ENCODE data around the gene SPATA6. TPM values are rescaled to one million over a fixed set of nuclear protein-coding genes. Genes with fewer than 3 reads are reported as not detected.

The SPATA6 gene
- total RNA-seq, 4 donors from 2014 or later = 51.3 to 59.1 (median 57.1) TPM

GRCh38 chr1:48470950-48471690 is 884 bp downstream of the SPATA6 start:
- peak overlapping the region; percentile 64 to 72 (median 68) for H3K4me3 ChIP-seq
- 7 to 10% methylated on average over 17 of the region's 17 CpGs for WGBS, 2 donors
- H3K27ac ChIP-seq = peak overlapping the region; percentile 86 to 96 (median 93)
- TF ChIP-seq CTCF (IDR thresholded peaks at IDR 0.05) (no peak), EP300 (IDR thresholded peaks at IDR 0.05) (no peak), POLR2A (IDR thresholded peaks at IDR 0.05) (no peak)
- H3K4me1 ChIP-seq = peaks cover 0 to 52% (median 22%) of the 10 kb centered on the region in 4 donors
- no peak for DNase-seq (ENCODE audit: low spot score in 2 of 2)
- no peaks in the 10 kb centered on the region for H3K9me3 ChIP-seq
- H3K27me3 ChIP-seq = no peaks in the 10 kb centered on the region
- H3K36me3 ChIP-seq = no peaks in the 10 kb centered on the region

DNA sequence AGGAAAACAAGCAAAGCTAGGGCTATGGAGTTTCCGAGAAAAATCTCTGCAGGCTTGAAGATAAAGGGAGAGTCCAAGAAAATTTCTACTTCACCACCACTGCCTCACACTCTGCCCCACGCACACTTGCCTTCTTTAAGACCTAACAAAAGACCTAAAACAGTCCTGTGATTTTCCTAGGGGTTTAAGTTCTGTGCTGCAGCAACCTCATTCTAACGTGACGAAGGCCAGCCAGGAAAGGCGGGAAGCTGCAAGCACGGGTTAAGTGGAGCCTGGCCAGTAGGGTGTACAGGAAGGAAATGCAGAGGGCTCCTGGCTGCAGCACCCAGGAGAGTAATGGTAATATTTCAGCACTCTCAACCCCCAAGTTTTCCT is 1.5 kb downstream of the SPATA6 start:
- H3K4me3 ChIP-seq = peak overlapping the region; percentile 64 to 72 (median 68)
- WGBS, 2 donors = 0 to 2% methylated on average over 6 of the region's 6 CpGs
- no peaks in the 10 kb centered on the region for H3K9me3 ChIP-seq
- no peaks in the 10 kb centered on the region for H3K36me3 ChIP-seq
- peak overlapping the region; percentile 86 to 96 (median 93) for H3K27ac ChIP-seq
- H3K27me3 ChIP-seq = no peaks in the 10 kb centered on the region
- peak in 1 of 2 donors; percentile 39 for DNase-seq (ENCODE audit: low spot score in 2 of 2)
- TF ChIP-seq POLR2A (IDR thresholded peaks at IDR 0.05) (no peak), EP300 (IDR thresholded peaks at IDR 0.05) (no peak), CTCF (IDR thresholded peaks at IDR 0.05) (no peak)
- H3K4me1 ChIP-seq = peaks cover 0 to 58% (median 23%) of the 10 kb centered on the region in 4 donors

- Histone ChIP-seq H3K4me3 (peak overlapping the region; percentile 64 to 72 (median 68)), H3K27ac (peak overlapping the region; percentile 86 to 96 (median 93)), H3K36me3 (no peaks in the 10 kb centered on the region), H3K4me1 (peaks cover 0 to 65% (median 25%) of the 10 kb centered on the region in 4 donors), H3K9me3 (no peaks in the 10 kb centered on the region), H3K27me3 (no peaks in the 10 kb centered on the region)
- DNase-seq (ENCODE audit: low spot score in 2 of 2) = peak; percentile 32 to 61
- TF ChIP-seq EP300 (IDR thresholded peaks at IDR 0.05) (peak; percentile 54 to 83), POLR2A (IDR thresholded peaks at IDR 0.05) (peak in 1 of 2 donors; percentile 33), CTCF (IDR thresholded peaks at IDR 0.05) (no peak)
- 4 to 5% methylated on average over 12 of the region's 12 CpGs for WGBS, 2 donors
Measured at GRCh38 chr1:48469616-48470480, 2.2 kb downstream of the SPATA6 start.

DNA sequence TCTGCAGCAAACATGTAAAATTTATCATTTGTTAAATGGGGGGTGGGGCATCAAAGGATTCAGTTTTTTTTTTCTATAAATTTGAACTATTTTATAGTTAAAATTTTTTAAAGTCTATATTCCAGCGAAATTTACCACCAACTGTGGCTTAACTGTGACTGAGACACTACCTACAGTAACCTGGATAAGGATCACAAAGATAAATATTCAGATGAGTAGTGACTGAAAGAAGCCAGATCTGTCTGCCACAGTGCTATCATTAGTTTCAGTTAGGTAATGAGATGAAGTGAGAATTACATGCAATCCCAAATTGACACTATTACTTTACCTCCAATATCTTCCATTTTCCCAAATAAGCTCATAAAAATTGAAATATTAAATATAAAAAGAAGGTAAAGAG is 5.4 kb downstream of the SPATA6 start:
- no peak for TF ChIP-seq POLR2A (IDR thresholded peaks at IDR 0.05)
- TF ChIP-seq CTCF (IDR thresholded peaks at IDR 0.05) = no peak
- no peak for TF ChIP-seq EP300 (IDR thresholded peaks at IDR 0.05)
- 85 to 95% methylated on average over 1 of the region's 1 CpG for WGBS, 2 donors
- Histone ChIP-seq H3K4me3 (no peak overlapping the region), H3K4me1 (peaks cover 0 to 78% (median 28%) of the 10 kb centered on the region in 4 donors), H3K27ac (peak overlapping the region in 3 of 4 donors; percentile 5 to 96 (median 95)), H3K27me3 (no peaks in the 10 kb centered on the region), H3K9me3 (no peaks in the 10 kb centered on the region), H3K36me3 (no peaks in the 10 kb centered on the region)
- DNase-seq (ENCODE audit: low spot score in 2 of 2) = no peak
